K562 (cell line): ENCODE measurements around the gene PKD1. TPM values are rescaled to one million over a fixed set of nuclear protein-coding genes. Genes with fewer than 3 reads are reported as not detected.

Source experiments
- ATAC-seq: fragments of 200-7000 bp; cut with Tn5 transposase; 3 replicates; pipeline ENCODE4 v1.9.1; 2020; ENCODE audit warnings: moderate library complexity
- BruUV-seq: library from RNA; stranded (reverse); fragments of 400-500 nt; replicated peaks from 2 replicates; lab custom pipeline; 2021; lab: Mats Ljungman, UMichigan
- CTCF ChIA-PET: fragments of 300-600 bp; formaldehyde crosslinking; extraction: SDS; loops from one replicate; lab custom pipeline; 2021; ENCODE audit warnings: low intra/inter-chr PET ratio; lab: Yijun Ruan, JAX
- POLR2A ChIA-PET: fragments of 300-600, 350-650 bp; sonication (Branson Sonifier 250); formaldehyde crosslinking; extraction: SDS; loops from one replicate; lab custom pipeline; 2021; ENCODE audit warnings: antibody characterized with exemption, inconsistent platforms; lab: Yijun Ruan, JAX
- DNase-seq, 4 experiments: peaks; one replicate each; pipeline versions ENCODE4 v3.0.0 to v3.0.0-alpha.2; 2011 to 2018; ENCODE audit warnings: low spot score in 3 of 4, mixed read lengths in 3 of 4; ENCODE audit errors: extremely low read depth in 1 of 4
- FAIRE-seq: peaks from 2 replicates; lab custom pipeline; 2011; peaks lifted over from hg19 to GRCh38; lab: Jason Lieb, UNC
- H2AFZ ChIP-seq: 2 replicates; pipeline ENCODE4 v1.6.0; 2011; ENCODE audit warnings: low read depth, low read length, control low read depth, inconsistent platforms
- H3K27ac ChIP-seq: fragments of 200-600 bp; 3 replicates; pipeline ENCODE4 v1.8.0; 2011; ENCODE audit warnings: low read depth, mild to moderate bottlenecking, control low read depth, inconsistent platforms, low read length, moderate library complexity, mixed read lengths; ENCODE audit errors: extremely low read depth
- H3K27me3 ChIP-seq, 2 experiments: fragments of 300-600 bp in 1 of 2; 2 replicates in 1 of 2; 3 replicates in 1 of 2; pipeline versions ENCODE4 v1.6.0 to v1.8.0; 2011; ENCODE audit warnings: inconsistent platforms in 2 of 2, low read length in 2 of 2, mild to moderate bottlenecking in 1 of 2, mixed read lengths in 1 of 2, moderate library complexity in 1 of 2; ENCODE audit not compliant: control insufficient read depth in 2 of 2, insufficient read depth in 2 of 2
- H3K36me3 ChIP-seq: fragments of 300-600 bp; 3 replicates; pipeline ENCODE4 v1.8.0; 2011; ENCODE audit warnings: mild to moderate bottlenecking, low read length, inconsistent platforms; ENCODE audit not compliant: control insufficient read depth, insufficient read depth
- H3K4me1 ChIP-seq, 2 experiments: fragments of 200-600 bp in 1 of 2; replicated peaks in 1 of 2; 2 replicates in 1 of 2; 3 replicates in 1 of 2; pipeline versions ENCODE4 v1.5.1 to v1.8.0; 2011; ENCODE audit warnings: inconsistent platforms in 2 of 2, low read length in 2 of 2, mild to moderate bottlenecking in 1 of 2, mixed read lengths in 1 of 2, moderate library complexity in 1 of 2; ENCODE audit not compliant: control insufficient read depth in 2 of 2, insufficient read depth in 2 of 2
- H3K4me2 ChIP-seq: 2 replicates; pipeline ENCODE4 v1.6.1; 2011; ENCODE audit warnings: low read length, control low read depth, inconsistent platforms, mixed read lengths; ENCODE audit not compliant: insufficient read depth
- H3K4me3 ChIP-seq: fragments of 200-600 bp; sonication (generic), shearing (Covaris generic); 2 replicates; pipeline ENCODE4 v1.5.1; 2016; ENCODE audit warnings: control low read depth, inconsistent platforms
- H3K79me2 ChIP-seq: fragments of 200-600 bp; 3 replicates; pipeline ENCODE4 v1.8.0; 2011; ENCODE audit warnings: low read length, inconsistent platforms; ENCODE audit not compliant: control insufficient read depth, insufficient read depth
- H3K9ac ChIP-seq, 2 experiments: 2 replicates each; pipeline versions ENCODE4 v1.6.0 to v1.6.1; 2011; ENCODE audit warnings: low read depth in 2 of 2, low read length in 2 of 2, control low read depth in 1 of 2, inconsistent platforms in 1 of 2, mild to moderate bottlenecking in 1 of 2, mixed read lengths in 1 of 2; ENCODE audit not compliant: insufficient read depth in 1 of 2
- H3K9me1 ChIP-seq: one replicate; pipeline ENCODE4 v1.6.0; 2011; ENCODE audit warnings: inconsistent platforms, mild to moderate bottlenecking, low read length, moderate library complexity; ENCODE audit not compliant: control insufficient read depth, insufficient read depth
- H3K9me3 ChIP-seq: replicated peaks from 2 replicates; pipeline ENCODE4 v1.5.1; 2011; ENCODE audit warnings: low read depth, low read length, inconsistent platforms; ENCODE audit not compliant: control insufficient read depth, insufficient read depth
- H4K20me1 ChIP-seq: replicated peaks from 2 replicates; pipeline ENCODE4 v1.6.1; 2011; ENCODE audit warnings: low read length, inconsistent platforms, mixed read lengths; ENCODE audit not compliant: control insufficient read depth, insufficient read depth
- NCOR1 ChIP-seq: fragments of 450-650 bp; IDR thresholded peaks from 2 replicates; pipeline ENCODE4 v1.6.1; 2016; ENCODE audit warnings: mild to moderate bottlenecking, moderate library complexity
- NUFIP1 ChIP-seq: fragments of 450-650 bp; IDR thresholded peaks from 2 replicates; pipeline ENCODE4 v1.6.1; 2018; ENCODE audit not compliant: partially characterized antibody
- POLR2G ChIP-seq: fragments of 200-400 bp; formaldehyde crosslinking; IDR thresholded peaks from 2 replicates; pipeline ENCODE4 v1.6.1; 2017; ENCODE audit warnings: low read depth, mild to moderate bottlenecking, antibody characterized with exemption, low read length, moderate library complexity
- ZBTB33 ChIP-seq: sonication (generic); formaldehyde crosslinking; IDR thresholded peaks from 2 replicates; pipeline ENCODE4 v1.8.1; 2023; ENCODE audit warnings: mild to moderate bottlenecking, missing genetic modification reagents
- ZNF24 ChIP-seq: fragments of 450-650 bp; IDR thresholded peaks from 2 replicates; pipeline ENCODE4 v1.6.1; 2016
- WGBS: fragments of 100-300 bp; shearing (Covaris generic); methylation state at CpG from one replicate; pipeline ENCODE4 v1.1.6; 2016; ENCODE audit warnings: low coverage, mixed read lengths; ENCODE audit not compliant: insufficient coverage; ENCODE audit errors: missing lambda C conversion rate; 5-methylcytosine and 5-hydroxymethylcytosine counted together
- in situ Hi-C: fragments of 300-500 bp; cut with MboI; formaldehyde crosslinking; loops from 4 replicates; pipeline ENCODE4 v1.15.0; 2018; ENCODE audit warnings: inconsistent platforms, mixed read lengths
- intact Hi-C: fragments of 100-400 bp; cut with micrococcal nuclease; formaldehyde crosslinking; loops from 2 replicates; pipeline ENCODE4 v1.14.2; 2022
- polyA plus RNA-seq, 8 experiments: library from polyadenylated mRNA; depleted of rRNA in 4 of 8; stranded (reverse) in 5 of 8; unstranded in 3 of 8; fragments of >200 nt; fragmentation: Nextera tagmentation in 2 of 8; fragmentation: Illumina TruSeq in 1 of 8; extraction: Ambion mirVana in 2 of 8; extraction: Trizol in 1 of 8; gene quantifications; 2 replicates each; pipeline versions ENCODE4 v1.2.1 to v1.2.3, GENCODE V29; 2011 to 2014; ENCODE audit warnings: inconsistent platforms in 1 of 8, missing spikeins in 1 of 8
- total RNA-seq, 7 experiments: library from RNA; depleted of rRNA in 6 of 7; stranded (reverse); fragments of >200 nt in 6 of 7; fragmentation: Illumina TruSeq in 2 of 7; extraction: Trizol in 2 of 7; gene quantifications; 2 replicates each; pipeline versions ENCODE4 v1.2.1 to v1.2.3, GENCODE V29; 2011 to 2021; ENCODE audit warnings: low replicate concordance in 1 of 7

PKD1 gene
- total and polyA plus RNA-seq, 9 of the 15 experiments (the other 6 are each of a cell fraction or from before 2014, with no cell fraction given) = 0.23 to 93.5 (median 12.6) TPM

GRCh38 chr16:2180461-2180860 is 44.8 kb upstream of the PKD1 start:
- H3K9ac ChIP-seq = no peak overlapping the region
- H3K9me3 ChIP-seq = no peaks in the 10 kb centered on the region
- FAIRE-seq (no peak), ATAC-seq (no peak), DNase-seq (no peak)
- H3K4me3 ChIP-seq = no peak overlapping the region
- H3K9me1 ChIP-seq = no peaks in the 10 kb centered on the region
- no peak overlapping the region for H2AFZ ChIP-seq
- peaks cover 2 to 91% of the 10 kb centered on the region in 2 experiments; a peak in 3 of 5 replicates for H3K4me1 ChIP-seq
- no peak overlapping the region for H3K4me2 ChIP-seq
- intact Hi-C loops (no loop called here), in situ Hi-C loops (no loop called here)
- CTCF ChIA-PET = no interaction called here
- no peaks in the 10 kb centered on the region; the same call in 1 of the 2 replicates for H4K20me1 ChIP-seq
- H3K36me3 ChIP-seq = peaks cover 21% of the 10 kb centered on the region; the same call in 1 of the 3 replicates
- WGBS = 93% methylated on average over 16 of the region's 43 CpGs
- H3K79me2 ChIP-seq = no peaks in the 10 kb centered on the region
- POLR2A ChIA-PET = interaction anchor here (0.8 to 1.4 kb wide), 3 partner anchors 14 to 28 kb away, joined by 3 read pairs; partner anchors contain the start of gene TRAF7
- H3K27ac ChIP-seq = no peak overlapping the region
- TF ChIP-seq NUFIP1 (no peak), ZBTB33 (CRISPR knock-in tag) (0 out of 2 replicates have a peak, but pooled peaks have one; percentile 9)
- TF ChIP-seq, all 486 proteins: peak for 1
- no TSS peak for BruUV-seq
- no peaks in the 10 kb centered on the region for H3K27me3 ChIP-seq

- H3K9ac ChIP-seq = no peak overlapping the region
- no peak overlapping the region for H2AFZ ChIP-seq
- H3K4me3 ChIP-seq = no peak overlapping the region
- H3K9me3 ChIP-seq = no peaks in the 10 kb centered on the region
- ChIA-PET CTCF (no interaction called here), POLR2A (interaction anchor here (1.2 kb wide), 1 partner anchor 24 kb away, joined by 3 read pairs; the partner anchor contains the start of gene TRAF7)
- TF ChIP-seq POLR2G = 0 out of 2 replicates have a peak, but pooled peaks have one; percentile 7
- TF ChIP-seq ZNF24 = no peak
- no peak for TF ChIP-seq NCOR1
- peaks cover 2 to 91% of the 10 kb centered on the region in 2 experiments; a peak in 3 of 5 replicates for H3K4me1 ChIP-seq
- WGBS = 96% methylated on average over 21 of the region's 31 CpGs
- in situ Hi-C loops = no loop called here
- DNase-seq (no peak), ATAC-seq (no peak), FAIRE-seq (no peak)
- no peaks in the 10 kb centered on the region for H3K27me3 ChIP-seq
- no peaks in the 10 kb centered on the region for H3K9me1 ChIP-seq
- no peak overlapping the region for H3K4me2 ChIP-seq
- peaks cover 30% of the 10 kb centered on the region; the same call in 1 of the 3 replicates for H3K36me3 ChIP-seq
- H3K27ac ChIP-seq = no peak overlapping the region
- intact Hi-C loops = no loop called here
- no peaks in the 10 kb centered on the region; the same call in 1 of the 2 replicates for H4K20me1 ChIP-seq
- no TSS peak for BruUV-seq
- H3K79me2 ChIP-seq = no peaks in the 10 kb centered on the region
These were observed 43.9 kb upstream of the PKD1 start for GRCh38 chr16:2179576-2179975.
